GM21717 (cell line): ENCODE results near the gene SPTB.

Source experiments
- ATAC-seq: cut with Tn5 transposase; IDR thresholded peaks from one replicate; pipeline ENCODE4 v1.9.1; 2021; ENCODE audit warnings: mild to moderate bottlenecking, moderate library complexity; ENCODE audit not compliant: unreplicated experiment

SPTB gene

GRCh38 chr14:64855721-64856528, 23.8 kb downstream of the SPTB start:
- no peak for ATAC-seq

- ATAC-seq, result no peak
These were observed 29.2 kb downstream of the SPTB start for GRCh38 chr14:64850369-64851137.

- no peak for ATAC-seq
These were observed 29.8 kb downstream of the SPTB start for GRCh38 chr14:64849940-64850339.

- ATAC-seq, result no peak
These were observed 31.5 kb downstream of the SPTB start for GRCh38 chr14:64848239-64848638.

GRCh38 chr14:64846319-64846718, 33.4 kb downstream of the SPTB start:
- no peak for ATAC-seq

- ATAC-seq, result no peak
These were observed 33.8 kb downstream of the SPTB start for GRCh38 chr14:64845878-64846277.

- no peak for ATAC-seq
These were observed 34.7 kb downstream of the SPTB start for GRCh38 chr14:64844969-64845536.

GRCh38 chr14:64844272-64844671, 35.4 kb downstream of the SPTB start:
- peak; percentile 64 for ATAC-seq

GRCh38 chr14:64843548-64843947, 36.2 kb downstream of the SPTB start:
- ATAC-seq, result no peak

- ATAC-seq, result no peak
These were observed 37.6 kb downstream of the SPTB start for GRCh38 chr14:64841772-64842750.

- ATAC-seq, result no peak
These were observed 38.5 kb downstream of the SPTB start for GRCh38 chr14:64841121-64841651.

GRCh38 chr14:64838656-64839055, 41.1 kb downstream of the SPTB start:
- ATAC-seq, result no peak

GRCh38 chr14:64835431-64835830, 44.3 kb downstream of the SPTB start:
- no peak for ATAC-seq

GRCh38 chr14:64834965-64835364, 44.7 kb downstream of the SPTB start:
- no peak for ATAC-seq

- no peak for ATAC-seq
These were observed 48.3 kb downstream of the SPTB start for GRCh38 chr14:64831419-64831818.

- ATAC-seq, result no peak
These were observed 48.7 kb downstream of the SPTB start for GRCh38 chr14:64830961-64831360.

- no peak for ATAC-seq
These were observed 51.6 kb downstream of the SPTB start for GRCh38 chr14:64828071-64828470.

- ATAC-seq, result no peak
These were observed 52.9 kb downstream of the SPTB start for GRCh38 chr14:64826845-64827244.

GRCh38 chr14:64826333-64826732, 53.4 kb downstream of the SPTB start:
- no peak for ATAC-seq

GRCh38 chr14:64825509-64825908, 54.2 kb downstream of the SPTB start:
- no peak for ATAC-seq
